ENCODE measurements around the gene WDR87.
"Not testable (repeated sequence)": the region's sequence is repeated elsewhere in the genome, so short reads cannot be mapped to it uniquely, and the experiment has no call there.

Gene WDR87

GRCh38 chr19:37929355-37929923 is 23.0 kb upstream of the WDR87 start:
- no peak for DNase-seq

DNA sequence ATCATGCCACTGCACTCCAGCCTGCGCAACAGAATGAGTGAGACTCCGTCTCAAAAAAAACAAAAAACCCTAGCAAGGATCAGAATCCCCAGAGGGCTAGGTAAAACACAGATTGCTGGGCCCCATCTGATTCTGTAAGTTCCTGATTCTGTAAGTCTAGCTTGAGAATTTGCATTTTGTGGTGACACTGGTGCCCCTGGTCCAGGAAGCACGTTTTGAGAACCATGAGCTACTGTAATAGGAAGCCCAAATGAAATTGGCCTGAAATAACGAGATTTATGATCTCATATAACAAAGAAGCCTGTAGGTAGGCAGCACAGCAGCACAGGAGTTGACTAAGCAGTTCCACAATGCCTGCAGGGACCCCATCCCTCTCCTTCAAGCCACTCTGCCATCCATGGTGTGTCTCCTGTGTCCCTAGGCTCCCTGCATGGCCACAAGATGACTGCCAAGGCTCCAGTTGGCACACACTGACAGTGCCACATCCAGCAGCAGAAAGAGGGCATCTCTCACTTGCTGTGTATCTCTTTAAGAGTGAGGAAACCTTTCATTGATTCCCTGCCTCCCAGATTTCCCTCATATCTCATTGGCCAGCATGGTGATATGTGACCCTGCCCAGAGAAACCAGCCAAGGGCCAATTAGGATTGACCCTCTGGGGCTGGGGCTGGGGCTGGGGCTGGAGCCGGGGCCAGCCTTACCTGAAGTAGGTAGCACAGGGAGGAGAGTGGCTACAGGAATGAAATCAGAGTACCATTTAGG is 22.3 kb upstream of the WDR87 start:
- DNase-seq = peak; percentile 48 to 52

GRCh38 chr19:37926711-37927110 is 20.3 kb upstream of the WDR87 start:
- DNase-seq = no peak

DNA sequence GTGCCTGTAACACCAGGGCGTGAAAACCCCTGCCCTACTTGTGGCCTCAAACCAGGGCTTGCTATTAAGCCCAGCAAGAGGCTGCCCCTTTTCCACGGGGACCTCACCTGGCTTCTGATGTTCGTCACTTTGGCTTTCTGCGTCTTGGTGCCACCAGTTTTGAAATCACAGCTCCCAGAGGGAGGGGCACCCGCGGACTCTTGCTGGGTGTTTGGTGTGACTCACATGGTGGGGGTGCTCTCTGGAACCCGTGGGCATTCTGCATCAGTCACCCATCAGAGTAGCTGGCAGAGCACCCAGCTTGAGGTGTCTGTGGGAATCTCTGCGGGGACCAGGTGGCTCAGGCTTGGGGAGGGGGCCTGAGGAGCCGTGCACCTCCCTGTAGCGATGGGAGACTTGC is 19.9 kb upstream of the WDR87 start:
- no peak for DNase-seq

DNA sequence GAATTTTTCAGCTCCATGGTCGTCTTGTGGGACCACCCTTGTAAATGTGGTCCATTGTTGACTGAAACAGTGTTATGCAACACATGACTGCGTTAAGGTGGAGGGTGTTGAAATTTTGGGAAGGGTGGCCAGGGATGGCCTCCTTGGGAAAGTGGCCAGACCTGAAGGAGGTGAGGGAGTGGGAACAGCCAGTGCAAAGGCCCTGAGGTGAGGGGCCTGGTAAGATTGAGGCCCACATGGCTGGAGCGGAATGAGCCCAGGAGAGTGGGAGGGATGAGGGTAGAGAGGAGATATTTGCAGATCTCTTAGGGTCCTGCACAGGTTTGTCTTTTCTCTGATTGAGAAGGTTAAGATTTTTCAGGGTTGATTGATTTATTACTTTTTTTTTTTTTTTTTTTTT is 18.8 kb upstream of the WDR87 start:
- DNase-seq = no peak

DNA sequence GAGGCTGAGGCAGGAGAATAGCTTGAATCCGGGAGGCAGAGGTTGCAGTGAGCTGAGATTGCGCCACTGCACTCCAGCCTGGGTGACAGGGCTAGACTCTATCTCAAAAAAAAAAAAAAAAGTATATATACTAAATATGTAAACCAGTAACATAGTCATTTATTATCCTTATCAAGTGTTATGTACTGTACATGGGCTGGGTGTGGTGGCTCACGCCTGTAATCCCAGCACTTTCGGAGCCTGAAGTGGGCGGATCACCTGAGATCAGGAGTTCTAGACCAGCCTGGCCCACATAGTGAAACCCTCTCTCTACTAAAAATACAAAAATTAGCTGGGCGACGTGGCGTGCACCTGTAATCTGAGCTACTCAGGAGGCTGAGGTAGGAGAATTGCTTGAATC is 18.2 kb upstream of the WDR87 start:
- not testable (repeated sequence) for DNase-seq

- DNase-seq = no peak
Measured at GRCh38 chr19:37920591-37921450, 14.4 kb upstream of the WDR87 start.

- peak; percentile 45 to 60 for DNase-seq
Measured at GRCh38 chr19:37914908-37915307, 8.5 kb upstream of the WDR87 start.

DNA sequence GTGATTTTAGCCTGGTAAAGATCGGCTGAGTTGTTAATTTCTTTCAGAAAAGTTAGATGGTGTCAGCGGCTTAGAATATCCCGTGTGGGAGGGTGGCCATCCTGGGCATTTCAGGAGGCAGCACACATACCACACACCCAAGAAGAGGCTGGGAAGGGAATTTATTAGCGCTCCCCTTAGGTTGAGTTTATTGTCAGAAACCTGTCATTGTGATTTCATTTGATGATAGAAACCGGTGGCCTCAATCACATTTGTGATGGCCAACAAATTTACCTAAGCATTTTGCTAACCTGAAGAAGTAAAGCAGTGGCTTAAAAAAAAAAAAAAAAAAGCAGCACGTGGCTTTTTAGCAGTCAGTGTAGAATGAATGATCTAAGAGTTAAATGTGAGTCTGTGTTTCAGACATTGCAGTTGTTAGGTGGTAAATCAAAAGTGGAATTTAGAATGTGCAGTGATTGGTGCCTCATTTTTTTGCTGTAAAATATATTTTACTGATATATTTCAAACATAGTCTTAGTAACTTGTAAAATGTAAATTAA is 3.3 kb upstream of the WDR87 start:
- no peak for DNase-seq

DNA sequence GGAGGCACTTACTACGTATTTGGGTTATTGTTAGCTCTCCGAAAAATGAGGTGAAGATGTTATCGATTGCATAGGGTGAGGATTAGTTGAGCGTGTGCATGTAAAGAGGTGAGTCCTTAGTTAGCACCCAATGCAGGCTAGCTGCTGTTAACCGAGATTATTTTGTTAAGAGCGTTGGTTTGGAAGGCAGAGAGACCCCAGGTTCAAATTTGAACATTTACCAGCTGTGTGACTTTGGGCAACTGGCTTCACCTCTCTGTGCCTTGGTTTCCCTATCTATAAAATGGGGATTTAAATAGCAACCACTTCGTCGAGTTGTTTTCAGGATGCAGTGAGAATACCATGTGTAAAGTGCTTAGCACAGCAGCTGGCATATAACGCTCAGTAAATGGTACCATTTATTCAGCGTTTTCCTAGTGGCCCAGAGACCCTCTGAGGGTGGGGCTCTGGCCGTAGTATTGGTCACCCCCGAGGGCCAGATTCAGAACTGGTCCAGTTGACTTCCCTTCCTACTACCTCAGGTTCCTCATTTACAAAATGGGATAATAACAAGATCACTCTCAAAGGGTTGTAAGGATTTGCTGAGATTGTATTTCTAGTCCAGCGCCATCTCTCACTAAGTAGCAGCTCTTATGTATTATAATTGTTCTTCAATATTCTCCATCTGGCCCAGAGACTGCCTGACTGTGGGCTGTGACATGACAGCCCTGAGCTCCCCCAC is 1.5 kb upstream of the WDR87 start:
- peak in 1 of 2 experiments; percentile 9 for DNase-seq

GRCh38 chr19:37906869-37907734 is 708 bp upstream of the WDR87 start, which contains the start of gene SIPA1L3:
TSS of gene SIPA1L3 (plus strand) at chr19:37907208. CDS start at chr19:38081566, 174,358 bp downstream.
- DNase-seq = peak; percentile 96 to 98

GRCh38 chr19:37903096-37903495 is 3.3 kb downstream of the WDR87 start:
- no peak for DNase-seq

DNA sequence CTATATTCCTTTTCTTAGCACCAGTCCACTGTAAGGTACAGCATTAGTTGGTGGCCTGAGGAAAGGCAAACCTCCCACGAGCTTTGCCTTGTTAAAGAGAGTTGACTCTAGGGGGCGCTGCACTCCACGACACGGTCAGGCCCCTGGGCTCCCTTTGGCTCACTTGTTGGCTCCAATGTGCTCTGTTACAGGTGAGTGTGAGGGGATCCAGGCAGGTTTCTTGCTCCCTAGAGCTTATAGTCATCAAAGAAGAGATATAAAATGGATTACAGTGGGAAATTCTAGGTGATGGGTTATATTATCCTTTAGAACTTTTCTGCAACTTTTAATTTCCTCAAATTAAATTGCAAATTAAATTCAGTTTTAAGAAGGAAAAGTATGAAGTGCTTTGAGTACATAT is 3.7 kb downstream of the WDR87 start:
- peak; percentile 74 to 82 for DNase-seq

DNA sequence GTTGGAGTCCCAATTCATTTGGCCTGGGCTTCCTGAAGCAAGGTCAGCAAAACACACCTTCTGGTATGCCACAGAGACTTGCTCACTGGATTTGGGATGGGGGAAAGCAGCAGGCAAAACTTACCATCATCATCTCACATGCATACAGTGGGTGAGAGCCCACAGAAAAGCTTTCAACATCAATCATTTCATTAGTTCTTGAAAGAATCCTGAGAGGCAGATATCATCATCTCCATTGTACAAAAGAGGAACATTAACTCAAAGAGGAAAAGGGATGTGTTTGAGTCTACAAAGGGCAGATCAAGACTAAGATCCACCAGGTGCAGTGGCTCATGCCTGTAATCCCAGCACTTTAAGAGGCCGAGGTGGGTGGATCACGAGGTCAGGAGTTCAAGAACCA is 6.4 kb downstream of the WDR87 start:
- DNase-seq = no peak

DNA sequence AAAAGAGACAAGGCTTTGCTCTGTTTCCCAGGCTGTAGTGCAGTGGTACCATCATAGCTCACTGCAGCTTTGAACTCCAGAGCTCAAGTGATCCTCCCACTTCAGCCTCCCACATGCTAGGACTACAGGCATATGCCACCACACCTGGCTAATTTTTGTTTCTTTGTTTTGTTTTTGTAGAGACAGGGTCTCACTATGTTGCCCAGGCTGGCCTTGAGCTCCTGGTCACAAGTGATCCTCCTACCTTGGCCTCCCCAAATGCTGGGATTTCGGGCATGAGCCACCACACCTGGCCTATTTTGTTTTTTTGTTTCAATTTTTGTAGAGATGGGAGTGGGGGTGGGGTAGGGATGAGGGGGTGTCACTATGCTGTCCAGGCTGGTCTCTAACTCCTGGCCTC is 6.9 kb downstream of the WDR87 start:
- DNase-seq = no peak

DNA sequence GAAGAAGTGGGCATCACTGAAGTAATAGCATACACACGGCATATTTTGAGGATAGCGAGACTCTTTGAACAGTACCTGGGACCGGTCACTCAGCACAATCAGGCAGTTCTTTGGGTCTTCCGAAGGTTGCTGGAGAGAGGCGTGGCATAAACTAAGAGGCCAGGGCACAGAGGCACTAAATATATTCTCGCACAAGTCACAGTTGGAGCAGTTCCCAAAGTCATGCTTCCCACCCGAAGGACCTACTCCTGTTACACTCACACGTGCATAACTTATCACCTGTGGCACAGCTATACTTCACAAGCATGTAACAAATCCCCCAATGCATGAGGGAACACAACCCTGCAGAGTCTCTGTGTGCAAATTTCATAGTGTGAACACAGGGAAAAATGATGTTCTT is 10.2 kb downstream of the WDR87 start:
- no peak for DNase-seq

GRCh38 chr19:37893845-37894575 is 12.4 kb downstream of the WDR87 start:
- no peak for DNase-seq

DNA sequence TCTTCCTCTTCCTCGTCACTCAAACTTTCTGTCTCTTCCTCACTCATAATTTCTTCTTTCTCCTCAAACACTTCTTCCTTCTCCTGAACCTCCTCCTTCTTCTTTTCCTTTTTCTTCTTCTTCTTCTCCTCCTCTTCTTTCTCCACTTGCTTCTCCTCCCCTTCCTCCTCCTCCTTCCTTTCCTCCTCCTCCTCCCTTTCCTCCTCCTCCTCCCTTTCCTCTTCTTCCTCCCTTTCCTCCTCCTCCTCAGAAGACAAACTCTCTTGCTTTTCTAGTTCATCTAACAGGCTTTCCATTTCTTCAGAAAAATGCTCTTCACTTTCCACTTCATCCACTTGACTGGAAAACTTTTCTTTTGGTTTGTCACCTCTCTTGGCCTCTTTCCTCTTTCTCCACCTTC is 19.8 kb downstream of the WDR87 start:
- DNase-seq = no peak

DNA sequence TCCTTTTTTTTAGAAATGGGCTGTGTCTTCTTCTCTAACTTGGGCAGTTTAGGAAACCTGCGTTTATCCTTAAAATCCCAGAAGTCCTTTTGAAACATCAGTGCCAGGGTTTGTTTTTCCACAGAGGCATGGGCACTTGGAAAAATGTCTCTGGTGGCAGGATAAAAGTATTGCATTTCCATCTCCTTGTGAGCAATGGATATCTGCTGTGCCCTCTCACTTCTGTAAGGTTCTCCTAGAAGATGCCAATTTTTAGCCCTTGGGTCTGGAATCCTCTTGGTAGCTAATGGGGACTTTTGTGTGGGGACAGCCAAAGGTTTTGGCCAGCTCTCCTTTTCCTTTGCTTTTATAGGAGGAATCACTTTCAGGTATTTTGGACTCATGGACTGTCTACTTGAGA is 21.0 kb downstream of the WDR87 start:
- peak in 1 of 2 experiments; percentile 8 for DNase-seq

- DNase-seq = no peak
Measured at GRCh38 chr19:37877147-37877546, 29.2 kb downstream of the WDR87 start.

GRCh38 chr19:37876032-37876431 is 30.4 kb downstream of the WDR87 start:
- no peak for DNase-seq
